Activated naive CD8-positive, alpha-beta T cell treated with anti-CD3 and anti-CD28 coated beads, Interleukin-2, amount 50 U/mL, for 24 hours (primary cell): ENCODE measurements around the gene DCAF16.

ENCODE experiments used
- ATAC-seq: fragments of 150-1000 bp; cut with Tn5 transposase; one replicate; pipeline ENCODE4 v1.10.0; 2021
- DNase-seq: peaks from one replicate; pipeline ENCODE4 v3.0.0; 2021
- H3K27ac Mint-ChIP-seq: one replicate; pipeline ENCODE4 v1.8.0; 2021; ENCODE audit warnings: mild to moderate bottlenecking, mixed read lengths
- H3K27me3 Mint-ChIP-seq: one replicate; pipeline ENCODE4 v1.8.0; 2021; ENCODE audit warnings: mixed read lengths
- H3K36me3 Mint-ChIP-seq: one replicate; pipeline ENCODE4 v1.8.0; 2021; ENCODE audit warnings: low read depth, mixed read lengths
- H3K4me1 Mint-ChIP-seq: one replicate; pipeline ENCODE4 v1.8.0; 2021; ENCODE audit warnings: mixed read lengths
- H3K4me3 Mint-ChIP-seq: one replicate; pipeline ENCODE4 v1.8.0; 2021; ENCODE audit warnings: mild to moderate bottlenecking, moderate library complexity, mixed read lengths
- H3K9me3 Mint-ChIP-seq: one replicate; pipeline ENCODE4 v1.8.0; 2021; ENCODE audit warnings: mixed read lengths

DCAF16 gene

DNA sequence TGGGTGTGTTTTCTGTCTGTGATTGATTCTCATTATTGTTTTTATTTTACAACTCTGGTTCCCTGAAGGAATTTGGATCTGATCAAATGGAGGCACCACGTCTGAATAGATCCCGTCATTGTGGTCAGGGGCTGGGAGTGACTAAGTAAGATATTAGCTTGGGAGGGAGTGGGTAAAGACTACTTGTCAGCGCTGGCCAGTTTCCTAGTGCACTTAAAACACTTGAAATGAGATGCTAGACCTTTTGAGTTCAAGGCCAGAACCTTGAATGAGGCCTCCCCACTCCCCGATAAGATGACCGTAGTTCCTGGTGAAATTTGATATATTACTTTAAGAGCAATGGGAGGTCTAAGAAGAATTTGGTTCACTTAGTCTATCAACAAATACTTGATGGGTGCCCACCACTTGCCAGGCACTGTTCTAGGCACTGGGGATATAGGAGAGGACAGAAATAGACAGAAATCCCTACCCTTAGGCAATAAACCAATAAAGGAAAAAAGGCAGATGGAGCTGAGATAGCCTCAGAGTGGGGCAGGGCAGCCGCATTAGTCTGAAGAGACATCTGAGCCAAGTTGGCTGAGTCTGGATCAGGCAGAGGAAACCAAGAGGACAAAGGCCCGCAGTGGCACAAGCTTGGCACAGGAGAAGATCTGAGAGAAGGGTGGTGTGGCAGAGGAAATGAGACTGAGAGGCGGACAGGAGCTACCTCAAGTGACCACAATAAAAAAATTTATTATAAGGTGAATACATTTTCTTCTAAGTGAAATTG lies 41.0 kb downstream of the DCAF16 start:
- no peak overlapping the region for H3K27ac Mint-ChIP-seq
- H3K4me1 Mint-ChIP-seq, result peaks cover 6% of the 10 kb centered on the region
- H3K4me3 Mint-ChIP-seq, result no peak overlapping the region
- DNase-seq (no peak), ATAC-seq (no peak)
- peaks cover 6% of the 10 kb centered on the region for H3K9me3 Mint-ChIP-seq
- H3K27me3 Mint-ChIP-seq, result no peaks in the 10 kb centered on the region
- no peaks in the 10 kb centered on the region for H3K36me3 Mint-ChIP-seq

DNA sequence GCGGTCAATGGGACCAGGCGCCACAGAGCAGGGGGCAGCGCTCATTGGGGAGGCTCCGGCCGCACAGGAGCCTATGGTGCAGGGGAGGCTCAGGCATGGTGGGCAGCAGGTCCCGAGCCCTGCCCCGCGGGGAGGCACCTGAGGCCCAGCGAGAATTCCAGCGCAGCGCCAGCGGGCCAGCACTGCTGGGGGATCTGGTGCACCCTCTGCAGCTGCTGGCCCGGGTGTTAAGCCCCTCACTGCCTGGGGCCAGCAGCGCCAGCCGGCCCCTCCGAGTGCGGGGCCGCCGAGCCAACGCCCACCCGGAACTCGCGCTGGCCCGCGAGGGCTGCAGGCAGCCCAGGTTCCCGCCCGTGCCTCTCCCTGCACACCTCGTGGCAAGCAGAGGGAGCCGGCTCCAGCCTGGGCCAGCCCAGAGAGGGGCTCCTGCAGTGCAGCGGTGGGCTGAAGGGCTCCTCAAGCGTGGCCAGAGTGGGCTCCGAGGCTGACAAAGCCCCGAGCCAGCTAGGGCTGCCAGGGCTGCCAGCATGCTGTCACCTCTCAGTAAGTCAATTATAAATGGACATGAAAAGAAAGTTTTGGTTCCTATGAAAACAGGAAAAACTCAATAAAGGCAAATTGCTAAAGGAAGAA lies 43.6 kb downstream of the DCAF16 start:
- peaks cover 6% of the 10 kb centered on the region for H3K9me3 Mint-ChIP-seq
- no peaks in the 10 kb centered on the region for H3K27me3 Mint-ChIP-seq
- H3K36me3 Mint-ChIP-seq, result no peaks in the 10 kb centered on the region
- DNase-seq (no peak), ATAC-seq (no peak)
- no peak overlapping the region for H3K4me3 Mint-ChIP-seq
- peaks cover 6% of the 10 kb centered on the region for H3K4me1 Mint-ChIP-seq
- H3K27ac Mint-ChIP-seq, result no peak overlapping the region

DNA sequence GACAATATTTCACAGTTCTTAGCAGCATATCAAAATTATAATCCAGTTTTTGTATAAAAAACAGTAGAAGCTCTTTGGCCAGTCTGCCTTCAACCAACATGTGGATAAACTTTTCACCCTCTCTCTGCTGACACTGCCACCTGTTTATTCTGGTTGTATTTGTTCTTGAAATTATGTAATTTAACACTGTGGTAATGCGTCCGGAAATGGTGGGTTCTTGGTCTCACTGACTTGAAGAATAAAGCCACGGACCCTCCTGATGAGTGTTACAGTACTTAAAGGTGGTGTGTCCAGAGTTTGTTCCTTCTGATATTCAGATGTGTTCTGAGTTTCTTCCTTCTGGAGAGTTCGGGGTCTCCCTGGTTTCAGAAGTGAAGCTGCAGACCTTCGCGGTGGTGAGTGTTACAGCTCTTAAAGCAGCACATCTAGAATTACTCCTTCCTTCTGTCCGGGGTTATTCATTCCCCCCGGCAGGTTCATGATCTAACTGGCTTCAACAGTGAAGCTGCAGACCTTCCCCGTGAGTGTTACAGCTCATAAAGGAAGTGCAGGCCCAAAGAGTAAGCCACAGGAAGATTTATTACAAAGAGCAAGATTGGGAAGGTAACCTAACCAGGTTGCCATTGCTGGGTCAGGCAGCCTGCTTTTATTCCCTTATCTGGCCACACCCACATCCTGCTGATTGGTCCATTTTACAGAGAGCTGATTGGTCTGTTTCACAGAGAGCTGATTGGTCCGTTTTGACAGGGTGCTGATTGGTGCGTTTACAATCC lies 44.9 kb downstream of the DCAF16 start:
- no peaks in the 10 kb centered on the region for H3K27me3 Mint-ChIP-seq
- peaks cover 6% of the 10 kb centered on the region for H3K4me1 Mint-ChIP-seq
- DNase-seq (no peak), ATAC-seq (no peak)
- no peak overlapping the region for H3K27ac Mint-ChIP-seq
- no peaks in the 10 kb centered on the region for H3K36me3 Mint-ChIP-seq
- H3K4me3 Mint-ChIP-seq, result no peak overlapping the region
- H3K9me3 Mint-ChIP-seq, result peaks cover 6% of the 10 kb centered on the region

DNA sequence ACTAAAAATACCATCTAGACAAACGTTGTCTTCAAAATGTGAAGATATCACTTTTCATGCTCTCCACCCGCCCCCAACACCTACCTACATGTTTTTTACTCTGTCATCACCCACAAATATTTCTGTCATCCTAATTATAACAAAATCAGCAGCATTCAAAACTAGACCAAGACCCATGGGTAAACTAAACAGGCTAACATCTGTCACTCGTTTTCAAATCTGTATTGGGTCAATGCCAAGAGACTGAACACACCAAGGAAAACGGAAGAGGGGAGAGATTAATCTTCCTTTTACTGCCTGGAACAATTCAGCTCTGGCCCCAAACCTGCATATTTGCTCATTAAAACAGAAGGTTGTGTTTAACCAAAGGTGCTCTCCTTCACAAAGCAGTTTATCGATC lies 46.6 kb downstream of the DCAF16 start:
- no peaks in the 10 kb centered on the region for H3K27me3 Mint-ChIP-seq
- H3K4me3 Mint-ChIP-seq, result no peak overlapping the region

GRCh38 chr4:17763416-17763815 lies 47.1 kb downstream of the DCAF16 start:
- Mint-ChIP-seq H3K4me3 (no peak overlapping the region), H3K27ac (no peak overlapping the region), H3K27me3 (no peaks in the 10 kb centered on the region), H3K9me3 (peaks cover 6% of the 10 kb centered on the region), H3K36me3 (no peaks in the 10 kb centered on the region), H3K4me1 (peaks cover 6% of the 10 kb centered on the region)
- no peak for DNase-seq
- ATAC-seq, result no peak

More for the DNA sequence above, 46.6 kb downstream of the DCAF16 start:
- no peak for DNase-seq
- H3K36me3 Mint-ChIP-seq, result no peaks in the 10 kb centered on the region
- H3K9me3 Mint-ChIP-seq, result peaks cover 6% of the 10 kb centered on the region
- no peak for ATAC-seq
- H3K4me1 Mint-ChIP-seq, result peaks cover 6% of the 10 kb centered on the region
- no peak overlapping the region for H3K27ac Mint-ChIP-seq

DNA sequence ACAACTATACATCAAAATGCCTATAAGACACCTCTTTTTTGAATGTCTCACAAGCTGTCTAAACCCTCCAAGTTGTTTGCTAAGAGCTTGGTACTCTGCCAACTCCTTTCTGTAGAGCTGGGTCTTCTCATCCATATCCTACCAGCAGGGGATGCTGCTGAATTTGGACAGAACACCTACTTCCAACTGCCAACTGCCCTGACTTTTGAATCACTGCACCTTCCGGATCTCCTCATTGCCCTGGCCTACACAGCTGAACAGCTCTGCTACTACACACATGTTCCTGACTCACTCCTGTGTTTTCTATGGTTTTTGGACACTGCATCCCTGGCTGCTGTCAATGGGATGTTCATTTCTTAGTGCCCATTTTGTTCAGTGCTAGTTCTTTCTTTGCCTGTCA lies 47.8 kb downstream of the DCAF16 start:
- no peaks in the 10 kb centered on the region for H3K27me3 Mint-ChIP-seq
- DNase-seq, result no peak
- no peak overlapping the region for H3K4me3 Mint-ChIP-seq
- H3K4me1 Mint-ChIP-seq, result peaks cover 6% of the 10 kb centered on the region
- no peak overlapping the region for H3K27ac Mint-ChIP-seq
- H3K9me3 Mint-ChIP-seq, result peaks cover 6% of the 10 kb centered on the region
- no peak for ATAC-seq
- no peaks in the 10 kb centered on the region for H3K36me3 Mint-ChIP-seq

- H3K27ac Mint-ChIP-seq, result no peak overlapping the region
- H3K4me3 Mint-ChIP-seq, result no peak overlapping the region
- DNase-seq (no peak), ATAC-seq (no peak)
- H3K36me3 Mint-ChIP-seq, result no peaks in the 10 kb centered on the region
- H3K27me3 Mint-ChIP-seq, result no peaks in the 10 kb centered on the region
- peaks cover 6% of the 10 kb centered on the region for H3K4me1 Mint-ChIP-seq
- H3K9me3 Mint-ChIP-seq, result peaks cover 4% of the 10 kb centered on the region
Observed at GRCh38 chr4:17761062-17761461, 49.5 kb downstream of the DCAF16 start.

- no peak for ATAC-seq
- Mint-ChIP-seq H3K36me3 (no peaks in the 10 kb centered on the region), H3K27ac (no peak overlapping the region), H3K9me3 (no peaks in the 10 kb centered on the region), H3K4me1 (peaks cover 3% of the 10 kb centered on the region), H3K27me3 (no peaks in the 10 kb centered on the region), H3K4me3 (no peak overlapping the region)
- DNase-seq, result no peak
Observed at GRCh38 chr4:17760626-17761025, 49.9 kb downstream of the DCAF16 start.

GRCh38 chr4:17758485-17758884 lies 52.1 kb downstream of the DCAF16 start:
- Mint-ChIP-seq H3K4me1 (no peaks in the 10 kb centered on the region), H3K4me3 (no peak overlapping the region), H3K27me3 (peaks cover 3% of the 10 kb centered on the region), H3K36me3 (no peaks in the 10 kb centered on the region), H3K27ac (no peak overlapping the region), H3K9me3 (no peaks in the 10 kb centered on the region)
- ATAC-seq (no peak), DNase-seq (no peak)

GRCh38 chr4:17757621-17758020 lies 52.9 kb downstream of the DCAF16 start:
- no peaks in the 10 kb centered on the region for H3K4me1 Mint-ChIP-seq
- ATAC-seq (no peak), DNase-seq (no peak)
- H3K9me3 Mint-ChIP-seq, result no peaks in the 10 kb centered on the region
- H3K27ac Mint-ChIP-seq, result no peak overlapping the region
- no peak overlapping the region for H3K4me3 Mint-ChIP-seq
- H3K27me3 Mint-ChIP-seq, result peaks cover 3% of the 10 kb centered on the region
- no peaks in the 10 kb centered on the region for H3K36me3 Mint-ChIP-seq

GRCh38 chr4:17753646-17754045 lies 56.9 kb downstream of the DCAF16 start:
- Mint-ChIP-seq H3K27me3 (peaks cover 3% of the 10 kb centered on the region), H3K27ac (no peak overlapping the region), H3K9me3 (no peaks in the 10 kb centered on the region), H3K36me3 (no peaks in the 10 kb centered on the region), H3K4me3 (no peak overlapping the region), H3K4me1 (no peaks in the 10 kb centered on the region)
- DNase-seq (no peak), ATAC-seq (no peak)
